Amniotic epithelial cell (primary cell): Measurements from ENCODE around the gene MOB1A.

Source experiments
- DNase-seq: peaks from one replicate; pipeline ENCODE4 v3.0.0-alpha.2; 2010; ENCODE audit warnings: low read depth

Gene MOB1A

GRCh38 chr2:74103763-74104162, 74.9 kb downstream of the MOB1A start:
- no peak for DNase-seq
